Prostate gland (tissue), 2 donors: ENCODE measurements around the gene SH3BGRL3. TPM values are rescaled to one million over a fixed set of nuclear protein-coding genes. Genes with fewer than 3 reads are reported as not detected.

Experiments
- DNase-seq: peaks from one replicate; pipeline ENCODE4 v3.0.0-alpha.2; 2019; ENCODE audit warnings: low spot score
- H3K27ac ChIP-seq, 2 donors: fragments of 200-600 bp; sonication (generic); 2 replicates each; pipeline ENCODE4 v1.5.1; 2017 to 2019
- H3K27me3 ChIP-seq: fragments of 200-600 bp; sonication (generic); replicated peaks from 2 replicates; pipeline ENCODE4 v1.5.1; 2019; ENCODE audit not compliant: insufficient read depth
- H3K36me3 ChIP-seq, 2 donors: fragments of 200-600 bp; sonication (generic); 1 replicate in 1 of 2; 2 replicates in 1 of 2; pipeline versions ENCODE4 v1.5.1 to v1.8.1; 2017 to 2019
- H3K4me1 ChIP-seq: fragments of 200-600 bp; sonication (generic); replicated peaks from 2 replicates; pipeline ENCODE4 v1.5.1; 2019
- H3K4me3 ChIP-seq, 2 donors: fragments of 200-600 bp; sonication (generic); 2 replicates each; pipeline ENCODE4 v1.5.1; 2017 to 2019
- H3K9me3 ChIP-seq: fragments of 200-600 bp; sonication (generic); 2 replicates; pipeline ENCODE4 v1.5.1; 2017
- CTCF ChIP-seq, 4 experiments: fragments of 200-600 bp in 2 of 4; fragments of 450-650 bp in 2 of 4; sonication (generic) in 2 of 4; IDR thresholded peaks; 1 replicate in 3 of 4; 2 replicates in 1 of 4; pipeline ENCODE4 v1.5.1; 2016 to 2019; ENCODE audit warnings: antibody characterized with exemption in 4 of 4, mild to moderate bottlenecking in 2 of 4, moderate library complexity in 2 of 4
- POLR2A ChIP-seq: fragments of 450-650 bp; IDR thresholded peaks from one replicate; pipeline ENCODE4 v1.6.1; 2016; ENCODE audit warnings: antibody characterized with exemption, mild to moderate bottlenecking
- POLR2AphosphoS5 ChIP-seq: sonication (generic); formaldehyde crosslinking; IDR thresholded peaks from one replicate; pipeline ENCODE4 v1.6.1; 2017; ENCODE audit warnings: antibody characterized with exemption
- WGBS: methylation state at CpG from one replicate; pipeline ENCODE4 v1.1.5; 2018; 5-methylcytosine and 5-hydroxymethylcytosine counted together
- intact Hi-C: fragments of 100-400 bp; cut with DNase I; formaldehyde crosslinking; loops from one replicate; pipeline ENCODE4 v1.14.2; 2022
- total RNA-seq, 2 donors: library from RNA; depleted of rRNA; stranded (reverse); fragments of >200 nt; gene quantifications; one replicate each; pipeline ENCODE4 v1.1.0, GENCODE V29; 2016

SH3BGRL3 gene
- total RNA-seq, 2 donors from 2014 or later, result 37.4 to 55.3 TPM

GRCh38 chr1:26277261-26277661 is 2.6 kb upstream of the SH3BGRL3 start:
- no peak for DNase-seq
- peak overlapping the region; percentile 87 to 92 for H3K27ac ChIP-seq
- intact Hi-C loops, result loop anchor here (5.0 kb wide), 2 partner anchors 45 to 165 kb away; partner anchors contain the start of genes CEP85 and PDIK1L
- H3K36me3 ChIP-seq, result no peaks in the 10 kb centered on the region
- TF ChIP-seq POLR2AphosphoS5 (no peak), POLR2A (no peak), CTCF (IDR thresholded peaks at IDR 0.05) (no peak)
- no peaks in the 10 kb centered on the region for H3K27me3 ChIP-seq
- H3K4me1 ChIP-seq, result peaks cover 23% of the 10 kb centered on the region
- H3K4me3 ChIP-seq, result no peak overlapping the region
- 51% methylated on average over 3 of the region's 3 CpGs for WGBS
- no peaks in the 10 kb centered on the region for H3K9me3 ChIP-seq

- TF ChIP-seq POLR2A (no peak), POLR2AphosphoS5 (no peak), CTCF (IDR thresholded peaks at IDR 0.05) (no peak)
- H3K4me3 ChIP-seq, result no peak overlapping the region
- intact Hi-C loops, result loop anchor here (5.0 kb wide), 2 partner anchors 45 to 165 kb away; partner anchors contain the start of genes CEP85 and PDIK1L
- 92% methylated on average over 1 of the region's 1 CpG for WGBS
- H3K4me1 ChIP-seq, result peaks cover 23% of the 10 kb centered on the region
- H3K27ac ChIP-seq, result peak overlapping the region; percentile 87 to 92
- no peak for DNase-seq
- no peaks in the 10 kb centered on the region for H3K9me3 ChIP-seq
- H3K27me3 ChIP-seq, result no peaks in the 10 kb centered on the region
- H3K36me3 ChIP-seq, result no peaks in the 10 kb centered on the region
Observed at GRCh38 chr1:26277719-26278118, 2.2 kb upstream of the SH3BGRL3 start.

GRCh38 chr1:26278303-26278702 is 1.6 kb upstream of the SH3BGRL3 start:
- peaks cover 23% of the 10 kb centered on the region for H3K4me1 ChIP-seq
- intact Hi-C loops, result loop anchor here (5.0 kb wide), 2 partner anchors 46 to 166 kb away; partner anchors contain the start of genes CEP85 and PDIK1L

GRCh38 chr1:26278724-26279455 is 996 bp upstream of the SH3BGRL3 start:
- DNase-seq, result peak; percentile 46
- peaks cover 23% of the 10 kb centered on the region for H3K4me1 ChIP-seq
- peak overlapping the region; percentile 77 to 91 for H3K4me3 ChIP-seq
- 36% methylated on average over 9 of the region's 9 CpGs for WGBS
- peak; percentile 0 for TF ChIP-seq POLR2AphosphoS5
- TF ChIP-seq CTCF (IDR thresholded peaks at IDR 0.05), result no peak
- H3K36me3 ChIP-seq, result no peaks in the 10 kb centered on the region
- no peaks in the 10 kb centered on the region for H3K27me3 ChIP-seq
- peak overlapping the region; percentile 87 to 92 for H3K27ac ChIP-seq
- H3K9me3 ChIP-seq, result no peaks in the 10 kb centered on the region
- intact Hi-C loops, result loop anchor here (5.0 kb wide), 2 partner anchors 47 to 167 kb away; partner anchors contain the start of genes CEP85 and PDIK1L

More at GRCh38 chr1:26278303-26278702, 1.6 kb upstream of the SH3BGRL3 start:
- Histone ChIP-seq H3K4me3 (no peak overlapping the region), H3K27me3 (no peaks in the 10 kb centered on the region), H3K36me3 (no peaks in the 10 kb centered on the region), H3K27ac (peak overlapping the region; percentile 87 to 92), H3K9me3 (no peaks in the 10 kb centered on the region)
- DNase-seq, result peak; percentile 88
- 15% methylated on average over 4 of the region's 4 CpGs for WGBS
- TF ChIP-seq POLR2AphosphoS5 (peak; percentile 82), CTCF (IDR thresholded peaks at IDR 0.05) (no peak), POLR2A (peak; percentile 27)
